PC-3 (cell line): ENCODE measurements around the gene CYB561D2. TPM values are rescaled to one million over a fixed set of nuclear protein-coding genes. Genes with fewer than 3 reads are reported as not detected.

Experiments used
- ATAC-seq: fragments of 200-7000 bp; cut with Tn5 transposase; 2 replicates; pipeline ENCODE4 v1.9.1; 2020; ENCODE audit warnings: mild to moderate bottlenecking, moderate library complexity
- BruUV-seq: library from RNA; stranded (reverse); fragments of 400-500 nt; replicated peaks from 2 replicates; lab custom pipeline; 2021; lab: Mats Ljungman, UMichigan
- CTCF ChIA-PET: fragments of 300-600 bp; sonication (Branson Sonifier 250); formaldehyde crosslinking; loops from one replicate; lab custom pipeline; 2022; ENCODE audit warnings: antibody characterized with exemption; lab: Charles Lee
- POLR2A ChIA-PET: fragments of 300-600 bp; sonication (Branson Sonifier 250); formaldehyde crosslinking; loops from one replicate; lab custom pipeline; 2022; ENCODE audit warnings: antibody characterized with exemption; ENCODE audit not compliant: unreplicated experiment; lab: Charles Lee
- DNase-seq: peaks from one replicate; pipeline ENCODE4 v3.0.0-alpha.2; 2015
- H2AFZ ChIP-seq: fragments of 300-600 bp; sonication (generic); 2 replicates; pipeline ENCODE4 v1.6.0; 2016; ENCODE audit warnings: antibody characterized with exemption, low read length
- H3F3A ChIP-seq: fragments of 300-600 bp; sonication (generic); one replicate; pipeline ENCODE4 v1.6.0; 2017; ENCODE audit warnings: antibody characterized with exemption, low read length, control low read depth, mild to moderate bottlenecking; ENCODE audit not compliant: unreplicated experiment
- H3K27ac ChIP-seq: fragments of 300-600 bp; sonication (generic); 2 replicates; pipeline ENCODE4 v1.5.1; 2016; ENCODE audit warnings: mild to moderate bottlenecking, low read length
- H3K27me3 ChIP-seq: fragments of 300-600 bp; sonication (generic); 2 replicates; pipeline ENCODE4 v1.6.1; 2016; ENCODE audit warnings: low read length, mixed read lengths
- H3K36me3 ChIP-seq: fragments of 300-600 bp; sonication (generic); 2 replicates; pipeline ENCODE4 v1.6.1; 2016; ENCODE audit warnings: low read depth, mixed run types, low read length, mixed read lengths
- H3K4me1 ChIP-seq: fragments of 300-600 bp; sonication (generic); 2 replicates; pipeline ENCODE4 v1.5.1; 2016; ENCODE audit warnings: low read length; ENCODE audit not compliant: insufficient read depth
- H3K4me2 ChIP-seq: fragments of 300-600 bp; sonication (generic); 2 replicates; pipeline ENCODE4 v1.6.0; 2016; ENCODE audit warnings: low read length
- H3K4me3 ChIP-seq: fragments of 300-600 bp; sonication (generic); 2 replicates; pipeline ENCODE4 v1.5.1; 2016; ENCODE audit warnings: mild to moderate bottlenecking, low read length, mixed read lengths
- H3K79me2 ChIP-seq: fragments of 300-600 bp; sonication (generic); 2 replicates; pipeline ENCODE4 v1.6.1; 2017; ENCODE audit warnings: low read length, mixed read lengths
- H3K9ac ChIP-seq: fragments of 300-600 bp; sonication (generic); 2 replicates; pipeline ENCODE4 v1.6.0; 2016; ENCODE audit warnings: mild to moderate bottlenecking, low read length
- H3K9me2 ChIP-seq: fragments of 300-600 bp; sonication (generic); replicated peaks from 2 replicates; pipeline ENCODE4 v1.6.1; 2016; ENCODE audit warnings: mixed run types, low read length, mixed read lengths
- H3K9me3 ChIP-seq: fragments of 300-600 bp; sonication (generic); 2 replicates; pipeline ENCODE4 v1.6.1; 2016; ENCODE audit warnings: low read length, mixed read lengths
- H4K20me1 ChIP-seq: fragments of 300-600 bp; sonication (generic); 2 replicates; pipeline ENCODE4 v1.6.1; 2016; ENCODE audit warnings: low read length, mixed read lengths
- EZH2 ChIP-seq: fragments of 300-600 bp; sonication (generic); IDR thresholded peaks from one replicate; pipeline ENCODE4 v1.6.1; 2017; ENCODE audit warnings: antibody characterized with exemption, mild to moderate bottlenecking, low read length; ENCODE audit not compliant: unreplicated experiment
- EZH2phosphoT487 ChIP-seq: fragments of 300-600 bp; sonication (generic); IDR thresholded peaks from 2 replicates; pipeline ENCODE4 v1.6.1; 2018; ENCODE audit warnings: mild to moderate bottlenecking, antibody characterized with exemption, low read length, borderline replicate concordance
- intact Hi-C: fragments of 100-400 bp; cut with micrococcal nuclease; formaldehyde crosslinking; loops from 2 replicates; pipeline ENCODE4 v1.9.0; 2023
- total RNA-seq: library from RNA; depleted of rRNA; stranded (reverse); fragments of >200 nt; gene quantifications from 2 replicates; pipeline ENCODE4 v1.2.3, GENCODE V29; 2014
- TF ChIP-seq, protein P1 (sequence below): fragments of 300-600 bp; sonication (generic); conservative IDR thresholded peaks from 2 replicates; pipeline ENCODE4 v1.5.1; 2017; ENCODE audit warnings: antibody characterized with exemption, low read depth, mild to moderate bottlenecking, low read length

CYB561D2 gene
- total RNA-seq, 1 experiment from 2014 or later: 44.3 TPM

DNA sequence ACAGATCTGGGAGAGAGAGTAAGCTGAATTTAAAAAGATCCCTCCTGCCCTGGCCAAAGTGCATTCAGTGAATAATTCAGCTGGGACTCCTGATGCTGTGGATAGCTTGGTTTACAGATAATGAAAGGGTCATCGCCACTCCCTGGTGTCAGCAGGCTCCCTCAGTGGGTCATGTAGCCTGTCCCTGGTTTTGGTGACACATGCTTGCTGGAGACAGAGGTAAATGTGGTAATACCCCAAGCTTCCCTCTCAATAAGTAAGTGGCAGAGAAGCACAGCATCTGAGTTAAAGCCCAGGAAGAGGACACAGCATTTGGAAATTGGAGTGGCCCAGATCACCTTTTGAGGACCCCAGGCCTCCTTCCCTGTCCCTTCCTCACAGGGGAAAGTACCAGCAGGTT lies 6.8 kb downstream of the CYB561D2 start:
- intact Hi-C loops: no loop called here
- Histone ChIP-seq H3K27me3 (no peaks in the 10 kb centered on the region), H3K27ac (no peak overlapping the region), H2AFZ (no peak overlapping the region), H3F3A (no peaks in the 10 kb centered on the region), H3K36me3 (peaks cover 34% of the 10 kb centered on the region), H3K4me3 (peak overlapping the region; percentile 85), H4K20me1 (peaks cover 36% of the 10 kb centered on the region), H3K9me2 (no peaks in the 10 kb centered on the region), H3K4me1 (peaks cover 40% of the 10 kb centered on the region), H3K9me3 (no peaks in the 10 kb centered on the region), H3K79me2 (peaks cover 63% of the 10 kb centered on the region), H3K4me2 (peak overlapping the region; percentile 93), H3K9ac (peak overlapping the region; percentile 94)
- ChIA-PET CTCF (interaction anchor here (1.3 kb wide), 1 partner anchor 185 kb away, joined by 4 read pairs; no protein-coding TSS in a partner anchor), POLR2A (interaction anchor here (0.6 kb wide), 1 partner anchor 1520 kb away, joined by 9 read pairs; no protein-coding TSS in a partner anchor)
- no TSS peak for BruUV-seq
- no peak for ATAC-seq
- TF ChIP-seq EZH2phosphoT487 (no peak), EZH2 (no peak)
- TF ChIP-seq, protein P1, sequence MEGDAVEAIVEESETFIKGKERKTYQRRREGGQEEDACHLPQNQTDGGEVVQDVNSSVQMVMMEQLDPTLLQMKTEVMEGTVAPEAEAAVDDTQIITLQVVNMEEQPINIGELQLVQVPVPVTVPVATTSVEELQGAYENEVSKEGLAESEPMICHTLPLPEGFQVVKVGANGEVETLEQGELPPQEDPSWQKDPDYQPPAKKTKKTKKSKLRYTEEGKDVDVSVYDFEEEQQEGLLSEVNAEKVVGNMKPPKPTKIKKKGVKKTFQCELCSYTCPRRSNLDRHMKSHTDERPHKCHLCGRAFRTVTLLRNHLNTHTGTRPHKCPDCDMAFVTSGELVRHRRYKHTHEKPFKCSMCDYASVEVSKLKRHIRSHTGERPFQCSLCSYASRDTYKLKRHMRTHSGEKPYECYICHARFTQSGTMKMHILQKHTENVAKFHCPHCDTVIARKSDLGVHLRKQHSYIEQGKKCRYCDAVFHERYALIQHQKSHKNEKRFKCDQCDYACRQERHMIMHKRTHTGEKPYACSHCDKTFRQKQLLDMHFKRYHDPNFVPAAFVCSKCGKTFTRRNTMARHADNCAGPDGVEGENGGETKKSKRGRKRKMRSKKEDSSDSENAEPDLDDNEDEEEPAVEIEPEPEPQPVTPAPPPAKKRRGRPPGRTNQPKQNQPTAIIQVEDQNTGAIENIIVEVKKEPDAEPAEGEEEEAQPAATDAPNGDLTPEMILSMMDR: no peak
- DNase-seq: no peak

DNA sequence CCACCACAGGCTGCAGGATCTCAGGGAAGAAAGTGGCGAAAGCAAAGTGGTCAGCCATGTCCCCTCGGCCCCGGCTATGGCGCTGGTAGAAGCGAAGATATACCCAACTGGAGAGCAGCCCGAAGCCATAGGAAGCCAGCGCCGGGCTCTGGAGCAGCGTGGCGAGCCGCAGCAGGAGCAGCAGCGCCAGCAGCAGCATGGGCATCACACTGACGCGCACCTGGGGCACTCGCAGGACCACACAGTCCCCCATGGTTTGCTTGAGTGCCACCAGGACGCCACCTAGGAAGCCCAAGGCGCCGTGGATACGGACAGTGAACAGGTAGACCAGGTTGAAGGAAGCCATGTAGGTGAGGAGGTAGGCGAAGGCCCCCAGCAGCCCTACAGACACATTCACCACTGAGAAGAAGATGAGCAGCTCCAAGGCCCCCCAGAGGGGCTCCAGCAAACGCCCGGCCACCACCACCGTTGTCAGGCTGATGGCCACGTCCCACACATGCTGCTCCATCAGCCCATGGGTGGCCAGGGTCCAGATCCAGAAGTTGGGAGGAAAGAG lies 7.8 kb downstream of the CYB561D2 start:
- H3K9ac ChIP-seq: peak overlapping the region; percentile 94
- H3K27me3 ChIP-seq: no peaks in the 10 kb centered on the region
- H3K79me2 ChIP-seq: peaks cover 59% of the 10 kb centered on the region
- intact Hi-C loops: no loop called here
- no peaks in the 10 kb centered on the region for H3K9me3 ChIP-seq
- 0 out of 2 replicates have a peak overlapping the region, but pooled peaks have one; percentile 80 for H2AFZ ChIP-seq
- peaks cover 36% of the 10 kb centered on the region for H4K20me1 ChIP-seq
- CTCF ChIA-PET: no interaction called here
- TSS peak; percentile 1 for BruUV-seq
- no peaks in the 10 kb centered on the region for H3F3A ChIP-seq
- no peaks in the 10 kb centered on the region for H3K9me2 ChIP-seq
- TF ChIP-seq EZH2phosphoT487: no peak
- TF ChIP-seq, protein P1: 0 out of 2 replicates have a peak, but pooled peaks have one; percentile 11
- no peak for DNase-seq
- ATAC-seq: no peak
- H3K4me3 ChIP-seq: peak overlapping the region; percentile 85
- POLR2A ChIA-PET: no interaction called here
- H3K4me1 ChIP-seq: peaks cover 32% of the 10 kb centered on the region
- H3K36me3 ChIP-seq: peaks cover 30% of the 10 kb centered on the region
- H3K27ac ChIP-seq: peak overlapping the region; percentile 39; the same call in 1 of the 2 replicates
- H3K4me2 ChIP-seq: peak overlapping the region; percentile 93
